H1 (cell line): ENCODE results near the gene ZNF501. TPM values are rescaled to one million over a fixed set of nuclear protein-coding genes. Genes with fewer than 3 reads are reported as not detected.

Experiments
- ATF3 ChIP-seq: IDR thresholded peaks from 2 replicates; pipeline ENCODE4 v1.6.1; 2011; ENCODE audit warnings: low read depth, mild to moderate bottlenecking, low read length; ENCODE audit not compliant: insufficient read depth
- BCL11A ChIP-seq, 2 experiments: IDR thresholded peaks; one replicate each; pipeline ENCODE4 v1.6.1; 2011; ENCODE audit warnings: low read depth in 2 of 2, low read length in 2 of 2, mild to moderate bottlenecking in 2 of 2
- CTCF ChIP-seq, 3 experiments: IDR thresholded peaks; 1 replicate in 2 of 3; 2 replicates in 1 of 3; pipeline versions ENCODE4 v1.5.1 to v1.6.1; 2011; ENCODE audit warnings: low read length in 3 of 3, mild to moderate bottlenecking in 3 of 3, inconsistent platforms in 2 of 3, low read depth in 1 of 3, moderate library complexity in 1 of 3; ENCODE audit not compliant: insufficient read depth in 1 of 3; ENCODE audit errors: control extremely low read depth in 1 of 3
- E2F6 ChIP-seq: IDR thresholded peaks from 2 replicates; pipeline ENCODE4 v1.6.1; 2012; ENCODE audit warnings: inconsistent platforms
- EGR1 ChIP-seq: IDR thresholded peaks from 2 replicates; pipeline ENCODE4 v1.6.1; 2011; ENCODE audit warnings: low read depth, low read length, borderline replicate concordance
- HDAC2 ChIP-seq, 2 experiments: fragments of 300-600 bp in 1 of 2; sonication (generic) in 1 of 2; IDR thresholded peaks; 2 replicates each; pipeline ENCODE4 v1.6.1; 2011 to 2012; ENCODE audit warnings: low read depth in 2 of 2, low read length in 2 of 2, mild to moderate bottlenecking in 2 of 2, moderate library complexity in 2 of 2, borderline replicate concordance in 1 of 2, inconsistent platforms in 1 of 2
- JUND ChIP-seq: IDR thresholded peaks from 2 replicates; pipeline ENCODE4 v1.6.1; 2011; ENCODE audit warnings: mild to moderate bottlenecking, improper control_type of control experiment, low read length
- MAX ChIP-seq: IDR thresholded peaks from 2 replicates; pipeline ENCODE4 v1.6.1; 2012; ENCODE audit warnings: inconsistent platforms
- POLR2A ChIP-seq, 2 experiments: IDR thresholded peaks; 1 replicate in 1 of 2; 2 replicates in 1 of 2; pipeline ENCODE4 v1.6.1; 2011; ENCODE audit warnings: low read depth in 2 of 2, low read length in 2 of 2, mild to moderate bottlenecking in 2 of 2; ENCODE audit errors: control extremely low read depth in 1 of 2
- POLR2AphosphoS5 ChIP-seq: IDR thresholded peaks from 2 replicates; pipeline ENCODE4 v1.6.1; 2011; ENCODE audit warnings: low read depth, low read length
- RAD21 ChIP-seq, 2 experiments: IDR thresholded peaks in 1 of 2; conservative IDR thresholded peaks in 1 of 2; 2 replicates each; pipeline ENCODE4 v1.6.1; 2011; ENCODE audit warnings: low read depth in 2 of 2, low read length in 2 of 2, improper control_type of control experiment in 1 of 2, inconsistent platforms in 1 of 2, mild to moderate bottlenecking in 1 of 2, moderate library complexity in 1 of 2
- RBBP5 ChIP-seq: IDR thresholded peaks from 2 replicates; pipeline ENCODE4 v1.7.1; 2012; ENCODE audit warnings: low read depth, mild to moderate bottlenecking, inconsistent platforms, low read length, moderate library complexity, borderline replicate concordance
- SP1 ChIP-seq: IDR thresholded peaks from 2 replicates; pipeline ENCODE4 v1.6.1; 2011; ENCODE audit warnings: low read depth, low read length
- SP2 ChIP-seq: IDR thresholded peaks from 2 replicates; pipeline ENCODE4 v1.6.1; 2012; ENCODE audit warnings: mild to moderate bottlenecking, low read length, inconsistent platforms
- SRF ChIP-seq: IDR thresholded peaks from 2 replicates; pipeline ENCODE4 v1.6.1; 2011; ENCODE audit warnings: mild to moderate bottlenecking, low read depth, low read length, moderate library complexity
- TAF7 ChIP-seq: optimal IDR thresholded peaks from 2 replicates; pipeline ENCODE3; 2011; ENCODE audit warnings: low read depth, mild to moderate bottlenecking, inconsistent platforms, low read length, moderate library complexity, borderline replicate concordance
- YY1 ChIP-seq: IDR thresholded peaks from 2 replicates; pipeline ENCODE4 v1.6.1; 2011; ENCODE audit warnings: low read depth, mild to moderate bottlenecking, low read length
- polyA plus RNA-seq, 7 experiments: library from polyadenylated mRNA; depleted of rRNA in 3 of 7; stranded (reverse) in 5 of 7; unstranded in 2 of 7; fragments of >200 nt in 5 of 7; fragments of 200-250 nt in 2 of 7; gene quantifications; 1 replicate in 5 of 7; 2 replicates in 1 of 7; 4 replicates in 1 of 7; pipeline versions ENCODE4 v1.2.1 to v1.2.3, GENCODE V29; 2011 to 2013; ENCODE audit warnings: missing spikeins in 2 of 7, mixed read lengths in 2 of 7
- total RNA-seq: library from RNA; stranded (reverse); fragmentation: NEBNext Ultra II Directional; extraction: Animal tissue kit (Norgen Biotek cat#: 25700); gene quantifications from 2 replicates; pipeline ENCODE4 v1.2.1, GENCODE V29; 2021

The ZNF501 gene
- total and polyA plus RNA-seq, 2 of the 8 experiments (the other 6 are each of a cell fraction or from before 2014, with no cell fraction given): 1.6 to 5.3 TPM

- TF ChIP-seq CTCF (IDR thresholded peaks at IDR 0.05; ENCODE audit: control extremely low read depth in 1 of 3, insufficient read depth in 1 of 3, low read depth in 1 of 3, low read length in 3 of 3) (peak in 2 of 3 experiments; percentile 6 to 18; a peak in 3 of 4 replicates), TAF7 (peak; percentile 57), SRF (peak; percentile 71), EGR1 (peak; percentile 79; the same call in 1 of the 2 replicates), E2F6 (peak; percentile 86), BCL11A (IDR thresholded peaks at IDR 0.05; ENCODE audit: low read depth in 2 of 2, low read length in 2 of 2) (no peak), ATF3 (peak; percentile 72; the same call in 1 of the 2 replicates), RBBP5 (0 out of 2 replicates have a peak, but pooled peaks have one; percentile 29), MAX (peak; percentile 89), YY1 (0 out of 2 replicates have a peak, but pooled peaks have one; percentile 29), HDAC2 (IDR thresholded peaks at IDR 0.05; ENCODE audit: borderline replicate concordance in 1 of 2, low read depth in 2 of 2, low read length in 2 of 2) (0 out of 4 replicates have a peak, but pooled peaks of 1 of the 2 experiments have one; percentile 44), SP1 (0 out of 2 replicates have a peak, but pooled peaks have one; percentile 46), POLR2A (IDR thresholded peaks at IDR 0.05; ENCODE audit: control extremely low read depth in 1 of 2, low read depth in 2 of 2, low read length in 2 of 2) (peak; percentile 79 to 86), POLR2AphosphoS5 (peak; percentile 73; the same call in 1 of the 2 replicates), SP2 (peak; percentile 91), RAD21 (IDR thresholded peaks at IDR 0.05 in 1 of 2, conservative IDR thresholded peaks at IDR 0.05 in 1 of 2; ENCODE audit: low read depth in 2 of 2, low read length in 2 of 2) (peak in 1 of 2 experiments; percentile 25; a peak in 1 of 4 replicates), JUND (no peak)
- TF ChIP-seq, all 59 proteins: peak for 26
Observed at GRCh38 chr3:44729384-44729910, at the start of gene ZNF501 (continued).
